ENCODE measurements around the gene RNF144A. TPM values are rescaled to one million over a fixed set of nuclear protein-coding genes. Genes with fewer than 3 reads are reported as not detected.

The RNF144A gene
- total and polyA plus RNA-seq, 2 donors = 4.3 to 28.5 TPM

DNA sequence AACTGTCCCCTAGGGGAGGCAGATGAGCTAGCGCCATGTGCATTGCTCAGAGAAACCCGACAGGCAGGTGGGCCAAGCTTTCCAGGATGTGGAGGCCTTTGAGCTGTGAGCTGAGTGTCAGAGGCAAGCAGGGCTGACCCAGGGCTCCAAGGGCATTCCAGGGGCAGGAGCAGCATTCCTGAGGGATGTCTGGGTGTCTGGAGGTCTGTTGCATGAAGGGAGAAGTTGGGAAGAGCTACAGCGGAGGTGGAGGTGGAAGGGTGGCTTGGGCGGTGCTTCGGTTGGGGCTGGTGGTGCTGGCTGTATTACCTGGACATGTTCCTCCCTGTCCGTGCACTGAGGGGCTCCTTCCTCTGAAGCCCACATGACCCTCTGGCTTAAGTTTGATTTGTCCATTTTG, 102.8 kb downstream of the RNF144A start:
- H3K4me1 ChIP-seq (ENCODE audit: insufficient read depth) = no peaks in the 10 kb centered on the region
- 97% methylated on average over 6 of the region's 6 CpGs for WGBS
- DNase-seq (ENCODE audit: extremely low spot score) = no peak
- H3K4me3 ChIP-seq (ENCODE audit: low read depth, low read length) = no peak overlapping the region
- H3K27ac ChIP-seq (ENCODE audit: low read depth) = no peak overlapping the region
- H3K36me3 ChIP-seq (ENCODE audit: insufficient read depth) = no peaks in the 10 kb centered on the region

GRCh38 chr2:7020468-7020867, 103.3 kb downstream of the RNF144A start:
- 97% methylated on average over 8 of the region's 8 CpGs for WGBS
- no peak overlapping the region for H3K4me3 ChIP-seq (ENCODE audit: low read depth, low read length)
- DNase-seq (ENCODE audit: extremely low spot score) = no peak
- H3K27ac ChIP-seq (ENCODE audit: low read depth) = no peak overlapping the region
- H3K4me1 ChIP-seq (ENCODE audit: insufficient read depth) = no peaks in the 10 kb centered on the region
- H3K36me3 ChIP-seq (ENCODE audit: insufficient read depth) = no peaks in the 10 kb centered on the region

GRCh38 chr2:7020939-7021470, 103.8 kb downstream of the RNF144A start:
- no peak overlapping the region for H3K4me3 ChIP-seq (ENCODE audit: low read depth, low read length)
- no peak overlapping the region for H3K27ac ChIP-seq (ENCODE audit: low read depth)
- no peaks in the 10 kb centered on the region for H3K4me1 ChIP-seq (ENCODE audit: insufficient read depth)
- no peak for DNase-seq (ENCODE audit: extremely low spot score)
- WGBS = 82% methylated on average over 11 of the region's 11 CpGs
- no peaks in the 10 kb centered on the region for H3K36me3 ChIP-seq (ENCODE audit: insufficient read depth)

- H3K36me3 ChIP-seq (ENCODE audit: insufficient read depth) = no peaks in the 10 kb centered on the region
- no peak overlapping the region for H3K4me3 ChIP-seq (ENCODE audit: low read depth, low read length)
- 72% methylated on average over 11 of the region's 11 CpGs for WGBS
- no peaks in the 10 kb centered on the region for H3K4me1 ChIP-seq (ENCODE audit: insufficient read depth)
- DNase-seq (ENCODE audit: extremely low spot score) = no peak
- H3K27ac ChIP-seq (ENCODE audit: low read depth) = no peak overlapping the region
These were observed 105.5 kb downstream of the RNF144A start for GRCh38 chr2:7022492-7023385.

GRCh38 chr2:7023542-7023941, 106.3 kb downstream of the RNF144A start:
- WGBS = 27% methylated on average over 2 of the region's 2 CpGs
- Histone ChIP-seq H3K27ac (ENCODE audit: low read depth) (no peak overlapping the region), H3K4me1 (ENCODE audit: insufficient read depth) (no peaks in the 10 kb centered on the region)

GRCh38 chr2:7024261-7024660, 107.0 kb downstream of the RNF144A start:
- no peaks in the 10 kb centered on the region for H3K36me3 ChIP-seq (ENCODE audit: insufficient read depth)
- no peak for DNase-seq (ENCODE audit: extremely low spot score)
- 82% methylated on average over 18 of the region's 18 CpGs for WGBS
- no peak overlapping the region for H3K27ac ChIP-seq (ENCODE audit: low read depth)
- no peaks in the 10 kb centered on the region for H3K4me1 ChIP-seq (ENCODE audit: insufficient read depth)
- H3K4me3 ChIP-seq (ENCODE audit: low read depth, low read length) = no peak overlapping the region

More at GRCh38 chr2:7023542-7023941, 106.3 kb downstream of the RNF144A start:
- Histone ChIP-seq H3K36me3 (ENCODE audit: insufficient read depth) (no peaks in the 10 kb centered on the region), H3K4me3 (ENCODE audit: low read depth, low read length) (no peak overlapping the region)
- no peak for DNase-seq (ENCODE audit: extremely low spot score)

DNA sequence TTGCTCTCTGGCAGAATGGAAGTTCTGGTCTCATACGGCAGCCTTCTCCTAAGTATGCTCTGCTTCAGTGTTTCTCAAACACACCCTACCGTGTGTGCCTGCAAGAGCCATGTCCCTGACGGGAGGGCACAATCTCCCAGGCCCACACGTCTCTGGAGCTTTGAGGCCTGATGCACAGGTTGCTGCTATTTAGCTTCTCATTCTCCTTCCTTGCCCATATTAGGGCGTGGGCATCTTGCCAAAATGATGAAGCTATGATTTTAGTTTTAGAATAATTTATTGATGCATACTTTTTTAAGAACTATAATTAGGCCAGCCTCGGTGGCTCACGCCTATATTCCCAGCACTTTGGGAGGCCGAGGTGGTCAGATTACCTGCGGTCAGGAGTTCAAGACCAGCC, 107.9 kb downstream of the RNF144A start:
- Histone ChIP-seq H3K4me1 (ENCODE audit: insufficient read depth) (no peaks in the 10 kb centered on the region), H3K36me3 (ENCODE audit: insufficient read depth) (no peaks in the 10 kb centered on the region), H3K27ac (ENCODE audit: low read depth) (no peak overlapping the region), H3K4me3 (ENCODE audit: low read depth, low read length) (no peak overlapping the region)
- WGBS = 89% methylated on average over 9 of the region's 9 CpGs
- DNase-seq (ENCODE audit: extremely low spot score) = no peak

GRCh38 chr2:7026742-7027141, 109.5 kb downstream of the RNF144A start:
- DNase-seq (ENCODE audit: extremely low spot score) = peak; percentile 83
- H3K4me3 ChIP-seq (ENCODE audit: low read depth, low read length) = no peak overlapping the region
- no peaks in the 10 kb centered on the region for H3K4me1 ChIP-seq (ENCODE audit: insufficient read depth)
- WGBS = 44% methylated on average over 8 of the region's 8 CpGs
- no peak overlapping the region for H3K27ac ChIP-seq (ENCODE audit: low read depth)
- no peaks in the 10 kb centered on the region for H3K36me3 ChIP-seq (ENCODE audit: insufficient read depth)

GRCh38 chr2:7027411-7027810, 110.2 kb downstream of the RNF144A start:
- no peaks in the 10 kb centered on the region for H3K4me1 ChIP-seq (ENCODE audit: insufficient read depth)
- DNase-seq (ENCODE audit: extremely low spot score) = no peak
- no peaks in the 10 kb centered on the region for H3K36me3 ChIP-seq (ENCODE audit: insufficient read depth)
- H3K4me3 ChIP-seq (ENCODE audit: low read depth, low read length) = no peak overlapping the region
- 40% methylated on average over 4 of the region's 4 CpGs for WGBS
- H3K27ac ChIP-seq (ENCODE audit: low read depth) = no peak overlapping the region

DNA sequence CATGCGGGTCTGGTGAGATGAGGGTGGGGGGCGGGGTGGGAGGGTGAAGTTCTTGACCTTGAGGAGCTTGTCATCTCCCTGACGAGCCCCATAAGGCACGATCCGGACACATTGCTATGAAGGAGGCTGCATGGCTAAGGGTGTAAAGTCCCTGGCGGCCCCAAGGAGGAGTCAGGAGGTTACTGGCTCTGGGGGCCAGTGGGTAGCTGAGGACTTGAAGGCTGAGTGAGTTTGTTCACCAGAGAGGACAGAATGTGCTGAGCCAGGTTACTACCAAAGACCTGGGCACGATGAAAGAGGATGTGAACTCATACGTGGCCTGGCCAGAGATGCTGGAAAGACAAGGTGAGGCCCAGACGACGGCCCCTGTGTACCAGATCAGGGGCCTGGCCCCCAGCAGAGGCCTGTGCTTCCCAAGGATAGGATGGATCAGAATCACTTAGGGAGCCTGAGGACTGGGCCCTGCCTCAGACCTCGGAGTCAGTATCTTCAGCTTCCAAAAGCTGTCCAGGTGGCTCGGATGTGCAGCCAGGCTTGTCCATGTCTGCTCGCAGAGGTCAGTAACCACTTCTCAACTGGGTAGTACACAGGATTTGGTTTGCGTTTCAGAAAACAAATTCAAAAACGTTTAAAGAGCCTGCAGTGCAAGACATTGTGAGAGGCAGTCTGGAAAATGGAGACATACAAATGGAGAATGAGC, 110.9 kb downstream of the RNF144A start:
- Histone ChIP-seq H3K36me3 (ENCODE audit: insufficient read depth) (no peaks in the 10 kb centered on the region), H3K4me3 (ENCODE audit: low read depth, low read length) (no peak overlapping the region), H3K27ac (ENCODE audit: low read depth) (no peak overlapping the region), H3K4me1 (ENCODE audit: insufficient read depth) (no peaks in the 10 kb centered on the region)
- WGBS = 90% methylated on average over 15 of the region's 15 CpGs
- no peak for DNase-seq (ENCODE audit: extremely low spot score)

GRCh38 chr2:7028846-7029245, 111.6 kb downstream of the RNF144A start:
- H3K36me3 ChIP-seq (ENCODE audit: insufficient read depth) = no peaks in the 10 kb centered on the region
- DNase-seq (ENCODE audit: extremely low spot score) = no peak
- no peak overlapping the region for H3K4me3 ChIP-seq (ENCODE audit: low read depth, low read length)
- WGBS = 90% methylated on average over 6 of the region's 6 CpGs
- no peak overlapping the region for H3K27ac ChIP-seq (ENCODE audit: low read depth)
- no peaks in the 10 kb centered on the region for H3K4me1 ChIP-seq (ENCODE audit: insufficient read depth)

GRCh38 chr2:7029291-7030059, 112.3 kb downstream of the RNF144A start:
- H3K4me1 ChIP-seq (ENCODE audit: insufficient read depth) = no peaks in the 10 kb centered on the region
- DNase-seq (ENCODE audit: extremely low spot score) = no peak
- no peak overlapping the region for H3K4me3 ChIP-seq (ENCODE audit: low read depth, low read length)
- H3K36me3 ChIP-seq (ENCODE audit: insufficient read depth) = no peaks in the 10 kb centered on the region
- H3K27ac ChIP-seq (ENCODE audit: low read depth) = no peak overlapping the region
- 90% methylated on average over 13 of the region's 13 CpGs for WGBS

- H3K36me3 ChIP-seq (ENCODE audit: insufficient read depth) = no peaks in the 10 kb centered on the region
- WGBS = 95% methylated on average over 11 of the region's 11 CpGs
- DNase-seq (ENCODE audit: extremely low spot score) = no peak
These were observed 113.6 kb downstream of the RNF144A start for GRCh38 chr2:7030810-7031209.

More at GRCh38 chr2:7030810-7031209, 113.6 kb downstream of the RNF144A start:
- Histone ChIP-seq H3K4me3 (ENCODE audit: low read depth, low read length) (no peak overlapping the region), H3K4me1 (ENCODE audit: insufficient read depth) (no peaks in the 10 kb centered on the region), H3K27ac (ENCODE audit: low read depth) (no peak overlapping the region)
